K562 (cell line): ENCODE measurements around the gene NUP210. TPM values are rescaled to one million over a fixed set of nuclear protein-coding genes. Genes with fewer than 3 reads are reported as not detected.

ENCODE experiments used
- BRF1 ChIP-seq: IDR thresholded peaks from 3 replicates; pipeline ENCODE4 v1.6.1; 2011; ENCODE audit warnings: borderline replicate concordance, mild to moderate bottlenecking; ENCODE audit not compliant: insufficient read length; ENCODE audit errors: extremely low read depth
- CHD1 ChIP-seq: fragments of 200-600 bp; sonication (generic); IDR thresholded peaks from one replicate; pipeline ENCODE4 v1.6.1; 2012; ENCODE audit warnings: mild to moderate bottlenecking, moderate library complexity, low read length, inconsistent platforms
- ELF2 ChIP-seq: fragments of 250-450 bp; sonication (Bioruptor Pico); IDR thresholded peaks from 2 replicates; pipeline ENCODE4 v1.5.0; 2021; ENCODE audit warnings: mild to moderate bottlenecking
- ESRRA ChIP-seq: fragments of 450-650 bp; IDR thresholded peaks from 2 replicates; pipeline ENCODE4 v1.6.1; 2014; ENCODE audit warnings: low read depth, mild to moderate bottlenecking, moderate library complexity, borderline replicate concordance
- FUS ChIP-seq: fragments of 200-400 bp; formaldehyde crosslinking; optimal IDR thresholded peaks from 2 replicates; pipeline ENCODE3; 2017; ENCODE audit warnings: low read depth, low read length
- HCFC1 ChIP-seq: IDR thresholded peaks from 2 replicates; pipeline ENCODE4 v1.6.1; 2012; ENCODE audit warnings: low read depth, low read length, improper control_type of control experiment
- KDM1A ChIP-seq, 2 experiments: fragments of 450-650 bp; IDR thresholded peaks; 2 replicates each; pipeline ENCODE4 v1.6.1; 2016; ENCODE audit warnings: mild to moderate bottlenecking in 2 of 2
- NCOA2 ChIP-seq, 2 experiments: fragments of 450-650 bp; IDR thresholded peaks; 2 replicates each; pipeline ENCODE4 v1.6.1; 2018; ENCODE audit warnings: mild to moderate bottlenecking in 2 of 2, moderate library complexity in 1 of 2; ENCODE audit not compliant: partially characterized antibody in 2 of 2
- NCOA6 ChIP-seq: fragments of 450-650 bp; IDR thresholded peaks from 2 replicates; pipeline ENCODE4 v1.6.1; 2017; ENCODE audit warnings: mild to moderate bottlenecking
- PBX2 ChIP-seq, 2 experiments: IDR thresholded peaks in 1 of 2; conservative IDR thresholded peaks in 1 of 2; 2 replicates each; pipeline ENCODE4 v1.6.1; 2016; ENCODE audit warnings: low read depth in 2 of 2, mild to moderate bottlenecking in 1 of 2, missing compliant biosample characterization in 1 of 2, missing genetic modification characterization in 1 of 2, moderate library complexity in 1 of 2
- STAG1 ChIP-seq: sonication (generic); formaldehyde crosslinking; IDR thresholded peaks from 2 replicates; pipeline ENCODE4 v1.5.0; 2020; ENCODE audit warnings: missing genetic modification reagents, borderline replicate concordance
- TAF1 ChIP-seq: IDR thresholded peaks from 2 replicates; pipeline ENCODE4 v1.6.1; 2011; ENCODE audit warnings: mild to moderate bottlenecking, low read length, moderate library complexity; ENCODE audit not compliant: insufficient read depth, control insufficient read depth, severe bottlenecking; ENCODE audit errors: extremely low read depth
- THRB ChIP-seq: fragments of 450-650 bp; formaldehyde crosslinking; conservative IDR thresholded peaks from 2 replicates; pipeline ENCODE4 v1.4.0; 2022; ENCODE audit warnings: mild to moderate bottlenecking, missing genetic modification characterization
- ZNF282 ChIP-seq: sonication (generic); formaldehyde crosslinking; IDR thresholded peaks from 2 replicates; pipeline ENCODE4 v1.8.1; 2023; ENCODE audit warnings: missing genetic modification reagents
- ZNF431 ChIP-seq: sonication (generic); formaldehyde crosslinking; IDR thresholded peaks from 2 replicates; pipeline ENCODE4 v1.8.0; 2022; ENCODE audit warnings: mild to moderate bottlenecking, missing genetic modification reagents
- ZNF436 ChIP-seq: fragments of 250-450, 450-650 bp; sonication (Bioruptor Pico); formaldehyde crosslinking; IDR thresholded peaks from 2 replicates; pipeline ENCODE4 v1.7.0; 2020; ENCODE audit warnings: mild to moderate bottlenecking
- ZNF444 ChIP-seq: fragments of 250-450 bp; sonication (Bioruptor Pico); IDR thresholded peaks from 2 replicates; pipeline ENCODE4 v1.4.0; 2020; ENCODE audit warnings: mild to moderate bottlenecking, moderate library complexity
- ZNF551 ChIP-seq: fragments of 250-450 bp; sonication (Bioruptor Pico); IDR thresholded peaks from 2 replicates; pipeline ENCODE4 v1.5.0; 2021; ENCODE audit warnings: mild to moderate bottlenecking, moderate library complexity
- ZNF696 ChIP-seq: fragments of 250-450 bp; sonication (Bioruptor Pico); conservative IDR thresholded peaks from 2 replicates; pipeline ENCODE4 v1.4.0; 2020; ENCODE audit warnings: mild to moderate bottlenecking, moderate library complexity
- ZNF830 ChIP-seq: fragments of 250-450 bp; sonication (Bioruptor Pico); IDR thresholded peaks from 2 replicates; pipeline ENCODE4 v1.5.0; 2021; ENCODE audit warnings: mild to moderate bottlenecking
- polyA plus RNA-seq, 8 experiments: library from polyadenylated mRNA; depleted of rRNA in 4 of 8; stranded (reverse) in 5 of 8; unstranded in 3 of 8; fragments of >200 nt; fragmentation: Nextera tagmentation in 2 of 8; fragmentation: Illumina TruSeq in 1 of 8; extraction: Ambion mirVana in 2 of 8; extraction: Trizol in 1 of 8; gene quantifications; 2 replicates each; pipeline versions ENCODE4 v1.2.1 to v1.2.3, GENCODE V29; 2011 to 2014; ENCODE audit warnings: inconsistent platforms in 1 of 8, missing spikeins in 1 of 8
- total RNA-seq, 7 experiments: library from RNA; depleted of rRNA in 6 of 7; stranded (reverse); fragments of >200 nt in 6 of 7; fragmentation: Illumina TruSeq in 2 of 7; extraction: Trizol in 2 of 7; gene quantifications; 2 replicates each; pipeline versions ENCODE4 v1.2.1 to v1.2.3, GENCODE V29; 2011 to 2021; ENCODE audit warnings: low replicate concordance in 1 of 7
- TF ChIP-seq, protein P1 (sequence below): fragments of 450-650 bp; IDR thresholded peaks from 2 replicates; pipeline ENCODE4 v1.6.1; 2016; ENCODE audit warnings: low read depth, mild to moderate bottlenecking, moderate library complexity
- TF ChIP-seq, protein P2 (sequence below), 2 experiments: fragments of 150-350 bp in 1 of 2; IDR thresholded peaks; 2 replicates each; pipeline ENCODE4 v1.6.1; 2012 to 2016; ENCODE audit warnings: low read depth in 2 of 2, low read length in 2 of 2, mild to moderate bottlenecking in 1 of 2, moderate library complexity in 1 of 2

The NUP210 gene
- total and polyA plus RNA-seq, 9 of the 15 experiments (the other 6 are each of a cell fraction or from before 2014, with no cell fraction given), result 1.2 to 138 (median 44.0) TPM

DNA sequence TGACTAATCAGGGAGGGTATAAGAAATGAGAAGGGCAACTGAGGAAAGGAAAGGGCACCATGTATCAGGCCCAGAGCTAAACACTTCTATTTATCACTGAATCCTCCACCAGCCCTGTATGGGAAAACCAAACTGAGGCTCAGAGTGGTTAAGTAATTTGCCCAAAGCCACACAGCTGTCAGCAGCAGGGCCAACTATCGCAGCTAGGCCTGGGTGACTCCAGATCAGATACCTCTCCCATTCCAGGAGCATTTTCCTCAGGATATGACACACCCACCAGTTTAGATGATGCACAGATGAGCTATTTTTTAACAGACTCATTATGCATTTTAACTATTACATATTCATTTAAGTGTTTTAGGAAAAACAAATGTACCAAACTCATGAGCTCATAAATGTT, 14.5 kb downstream of the NUP210 start (continued):
- TF ChIP-seq PBX2 (CRISPR knock-in tag; IDR thresholded peaks at IDR 0.05; ENCODE audit: low read depth), result no peak
- no peak for TF ChIP-seq PBX2 (tag; conservative IDR thresholded peaks at IDR 0.05; ENCODE audit: low read depth)
- no peak for TF ChIP-seq NCOA2 (IDR thresholded peaks at IDR 0.05; ENCODE audit: partially characterized antibody in 2 of 2)
- TF ChIP-seq HCFC1, result no peak
- no peak for TF ChIP-seq ZNF830 (CRISPR knock-in tag)
- no peak for TF ChIP-seq FUS
- TF ChIP-seq ZNF436 (CRISPR knock-in tag), result no peak
- no peak for TF ChIP-seq ESRRA
- no peak for TF ChIP-seq THRB
- no peak for TF ChIP-seq STAG1 (CRISPR knock-in tag)
- TF ChIP-seq NCOA6, result 0 out of 2 replicates have a peak, but pooled peaks have one; percentile 27
- TF ChIP-seq ZNF431 (CRISPR knock-in tag), result no peak
- peak; percentile 14 for TF ChIP-seq CHD1
- no peak for TF ChIP-seq ZNF282 (CRISPR knock-in tag)
- TF ChIP-seq TAF1, result no peak
- no peak for TF ChIP-seq BRF1
- no peak for TF ChIP-seq ZNF551 (CRISPR knock-in tag)
- peak; percentile 83 to 88 for TF ChIP-seq KDM1A (IDR thresholded peaks at IDR 0.05)
- TF ChIP-seq, protein P1, sequence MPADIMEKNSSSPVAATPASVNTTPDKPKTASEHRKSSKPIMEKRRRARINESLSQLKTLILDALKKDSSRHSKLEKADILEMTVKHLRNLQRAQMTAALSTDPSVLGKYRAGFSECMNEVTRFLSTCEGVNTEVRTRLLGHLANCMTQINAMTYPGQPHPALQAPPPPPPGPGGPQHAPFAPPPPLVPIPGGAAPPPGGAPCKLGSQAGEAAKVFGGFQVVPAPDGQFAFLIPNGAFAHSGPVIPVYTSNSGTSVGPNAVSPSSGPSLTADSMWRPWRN, result no peak
- TF ChIP-seq, protein P2, sequence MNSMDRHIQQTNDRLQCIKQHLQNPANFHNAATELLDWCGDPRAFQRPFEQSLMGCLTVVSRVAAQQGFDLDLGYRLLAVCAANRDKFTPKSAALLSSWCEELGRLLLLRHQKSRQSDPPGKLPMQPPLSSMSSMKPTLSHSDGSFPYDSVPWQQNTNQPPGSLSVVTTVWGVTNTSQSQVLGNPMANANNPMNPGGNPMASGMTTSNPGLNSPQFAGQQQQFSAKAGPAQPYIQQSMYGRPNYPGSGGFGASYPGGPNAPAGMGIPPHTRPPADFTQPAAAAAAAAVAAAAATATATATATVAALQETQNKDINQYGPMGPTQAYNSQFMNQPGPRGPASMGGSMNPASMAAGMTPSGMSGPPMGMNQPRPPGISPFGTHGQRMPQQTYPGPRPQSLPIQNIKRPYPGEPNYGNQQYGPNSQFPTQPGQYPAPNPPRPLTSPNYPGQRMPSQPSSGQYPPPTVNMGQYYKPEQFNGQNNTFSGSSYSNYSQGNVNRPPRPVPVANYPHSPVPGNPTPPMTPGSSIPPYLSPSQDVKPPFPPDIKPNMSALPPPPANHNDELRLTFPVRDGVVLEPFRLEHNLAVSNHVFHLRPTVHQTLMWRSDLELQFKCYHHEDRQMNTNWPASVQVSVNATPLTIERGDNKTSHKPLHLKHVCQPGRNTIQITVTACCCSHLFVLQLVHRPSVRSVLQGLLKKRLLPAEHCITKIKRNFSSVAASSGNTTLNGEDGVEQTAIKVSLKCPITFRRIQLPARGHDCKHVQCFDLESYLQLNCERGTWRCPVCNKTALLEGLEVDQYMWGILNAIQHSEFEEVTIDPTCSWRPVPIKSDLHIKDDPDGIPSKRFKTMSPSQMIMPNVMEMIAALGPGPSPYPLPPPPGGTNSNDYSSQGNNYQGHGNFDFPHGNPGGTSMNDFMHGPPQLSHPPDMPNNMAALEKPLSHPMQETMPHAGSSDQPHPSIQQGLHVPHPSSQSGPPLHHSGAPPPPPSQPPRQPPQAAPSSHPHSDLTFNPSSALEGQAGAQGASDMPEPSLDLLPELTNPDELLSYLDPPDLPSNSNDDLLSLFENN (IDR thresholded peaks at IDR 0.05; ENCODE audit: low read depth in 2 of 2, low read length in 2 of 2), result no peak
- no peak for TF ChIP-seq ZNF444
- no peak for TF ChIP-seq ZNF696 (CRISPR knock-in tag)
- no peak for TF ChIP-seq ELF2 (CRISPR knock-in tag)
